SU-DHL-6 (cell line): ENCODE measurements around the gene PRR36.

Experiments used
- H2AFZ ChIP-seq: fragments of 200-600 bp; sonication (generic); 2 replicates; pipeline ENCODE4 v1.6.1; 2014; ENCODE audit warnings: low read depth, mild to moderate bottlenecking, moderate library complexity, mixed read lengths, antibody characterized with exemption, low read length; ENCODE audit not compliant: severe bottlenecking
- H3F3A ChIP-seq: fragments of 200-600 bp; shearing (Covaris generic); 2 replicates; pipeline ENCODE4 v1.6.0; 2016; ENCODE audit warnings: antibody characterized with exemption, mild to moderate bottlenecking; ENCODE audit not compliant: insufficient read depth
- H3K27ac ChIP-seq: fragments of 200-600 bp; sonication (generic); 2 replicates; pipeline ENCODE4 v1.5.1; 2016; ENCODE audit warnings: low read depth, mild to moderate bottlenecking, low read length, moderate library complexity, mixed read lengths
- H3K27me3 ChIP-seq: fragments of 200-600 bp; sonication (generic), shearing (Covaris generic); 2 replicates; pipeline ENCODE4 v1.6.0; 2014; ENCODE audit warnings: mild to moderate bottlenecking, low read length
- H3K36me3 ChIP-seq: fragments of 200-600 bp; sonication (generic); 2 replicates; pipeline ENCODE4 v1.6.1; 2014; ENCODE audit warnings: mild to moderate bottlenecking, low read length, mixed read lengths
- H3K4me2 ChIP-seq: fragments of 300-600, 200-600 bp; shearing (Covaris generic), sonication (generic); 2 replicates; pipeline ENCODE4 v1.6.0; 2014; ENCODE audit warnings: low read length, low read depth, mild to moderate bottlenecking; ENCODE audit not compliant: poor library complexity, severe bottlenecking
- H3K4me3 ChIP-seq: fragments of 200-600 bp; sonication (generic); 2 replicates; pipeline ENCODE4 v1.5.1; 2014; ENCODE audit warnings: antibody characterized with exemption, low read length, mild to moderate bottlenecking, mixed read lengths; ENCODE audit not compliant: insufficient read depth, poor library complexity, severe bottlenecking
- H3K79me2 ChIP-seq: fragments of 200-600 bp; sonication (generic); 2 replicates; pipeline ENCODE4 v1.6.1; 2014; ENCODE audit warnings: mild to moderate bottlenecking, low read length, moderate library complexity; ENCODE audit not compliant: insufficient read depth
- H3K9ac ChIP-seq: fragments of 200-600 bp; sonication (generic); 2 replicates; pipeline ENCODE4 v1.7.0; 2014; ENCODE audit warnings: mild to moderate bottlenecking, low read length
- H3K9me2 ChIP-seq: fragments of 200-600 bp; sonication (generic); replicated peaks from 2 replicates; pipeline ENCODE4 v1.6.1; 2014; ENCODE audit warnings: low read length; ENCODE audit not compliant: insufficient read depth
- H3K9me3 ChIP-seq: fragments of 200-600 bp; sonication (generic); 2 replicates; pipeline ENCODE4 v1.6.1; 2014; ENCODE audit warnings: low read length, mixed read lengths; ENCODE audit not compliant: insufficient read depth
- H4K20me1 ChIP-seq: fragments of 200-600 bp; sonication (generic); 2 replicates; pipeline ENCODE4 v1.6.1; 2014; ENCODE audit warnings: low read depth, mild to moderate bottlenecking, antibody characterized with exemption, low read length, moderate library complexity, mixed read lengths
- CTCF ChIP-seq: fragments of 200-600 bp; sonication (generic); IDR thresholded peaks from one replicate; pipeline ENCODE4 v1.5.1; 2017; ENCODE audit warnings: antibody characterized with exemption, mild to moderate bottlenecking, low read length, moderate library complexity; ENCODE audit not compliant: insufficient read depth, poor library complexity, severe bottlenecking
- EZH2phosphoT487 ChIP-seq: fragments of 200-600 bp; sonication (generic), shearing (Covaris generic); conservative IDR thresholded peaks from 2 replicates; pipeline ENCODE4 v1.6.1; 2018; ENCODE audit warnings: mild to moderate bottlenecking, antibody characterized with exemption, low read length, moderate library complexity, mixed read lengths

Gene PRR36

GRCh38 chr19:7818806-7819205, 55.4 kb downstream of the PRR36 start:
- Histone ChIP-seq H3K27ac (no peak overlapping the region), H2AFZ (no peak overlapping the region), H3K27me3 (no peaks in the 10 kb centered on the region), H3K79me2 (no peaks in the 10 kb centered on the region), H4K20me1 (no peaks in the 10 kb centered on the region), H3F3A (no peaks in the 10 kb centered on the region), H3K4me2 (no peak overlapping the region), H3K9ac (no peak overlapping the region), H3K36me3 (no peaks in the 10 kb centered on the region), H3K9me2 (no peaks in the 10 kb centered on the region), H3K9me3 (no peaks in the 10 kb centered on the region), H3K4me3 (no peak overlapping the region)
- TF ChIP-seq CTCF, result no peak
- TF ChIP-seq EZH2phosphoT487, result no peak
